ACHN (cell line): ENCODE measurements around the gene SLC9A1.
"Not testable (repeated sequence)": the region's sequence is repeated elsewhere in the genome, so short reads cannot be mapped to it uniquely, and the experiment has no call there.

Experiments
- DNase-seq: peaks from one replicate; pipeline ENCODE4 v3.0.0-alpha.2; 2015
- in situ Hi-C: cut with HindIII; loops from 2 replicates; pipeline ENCODE4 v1.10.0; 2017; ENCODE audit warnings: low sequenced_read_pairs, low pct_ligation_motif_present, low pct_unique_long_range_greater_than_20kb

The SLC9A1 gene

DNA sequence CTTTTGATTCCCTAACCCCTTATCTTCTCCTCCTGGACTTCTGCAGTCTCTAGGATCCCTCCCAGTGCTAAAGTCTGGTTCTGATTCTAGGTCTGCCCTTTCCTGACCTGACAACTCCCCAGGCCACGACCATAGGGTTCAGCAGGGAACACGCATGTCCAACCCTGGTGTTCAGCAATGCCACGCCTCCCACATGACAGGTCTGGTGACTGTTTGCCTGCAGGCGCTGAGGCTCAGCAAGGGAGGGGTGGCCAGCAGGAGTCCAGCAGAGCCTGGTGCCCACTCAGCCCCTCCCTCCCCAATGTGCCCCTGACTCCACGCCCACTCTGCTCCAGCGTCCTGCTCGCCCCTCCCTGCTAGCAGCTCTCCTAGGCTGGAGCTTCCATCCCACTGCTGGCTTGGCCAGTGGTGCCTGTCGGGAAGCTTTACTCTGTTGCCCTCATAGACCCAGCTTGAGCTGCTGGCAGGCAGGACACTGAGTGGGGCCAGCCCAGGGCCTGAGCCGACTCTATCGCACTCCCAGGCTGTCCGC lies 17.3 kb downstream of the SLC9A1 start:
- no peak for DNase-seq
- in situ Hi-C loops: no loop called here

DNA sequence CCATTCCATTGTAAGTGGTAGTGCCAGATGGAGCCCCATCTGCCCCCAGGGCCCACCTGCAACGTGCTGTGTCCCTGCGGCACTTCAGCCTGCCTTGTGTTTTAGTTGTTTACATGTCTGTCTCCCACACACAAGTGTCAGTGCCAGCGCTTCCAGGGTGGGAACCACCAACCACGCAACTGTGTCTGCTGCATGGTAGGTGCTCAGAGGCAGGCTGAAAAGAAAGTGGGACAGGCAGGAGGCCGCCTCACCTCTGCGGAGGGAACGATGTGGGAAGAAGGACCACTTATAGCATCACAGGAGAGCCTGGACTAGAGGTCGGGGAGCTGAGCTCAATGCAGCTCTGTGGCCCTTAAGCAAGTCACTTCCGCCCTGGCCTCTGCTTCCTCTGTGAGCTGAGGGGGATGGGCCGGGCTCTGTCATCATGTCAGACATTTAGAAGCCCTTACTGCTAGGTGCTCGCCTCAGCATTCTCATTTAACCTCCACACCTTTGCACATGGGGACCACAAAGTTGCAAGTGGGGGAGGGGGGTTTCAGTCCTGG lies 17.9 kb downstream of the SLC9A1 start:
- in situ Hi-C loops: no loop called here
- no peak for DNase-seq

DNA sequence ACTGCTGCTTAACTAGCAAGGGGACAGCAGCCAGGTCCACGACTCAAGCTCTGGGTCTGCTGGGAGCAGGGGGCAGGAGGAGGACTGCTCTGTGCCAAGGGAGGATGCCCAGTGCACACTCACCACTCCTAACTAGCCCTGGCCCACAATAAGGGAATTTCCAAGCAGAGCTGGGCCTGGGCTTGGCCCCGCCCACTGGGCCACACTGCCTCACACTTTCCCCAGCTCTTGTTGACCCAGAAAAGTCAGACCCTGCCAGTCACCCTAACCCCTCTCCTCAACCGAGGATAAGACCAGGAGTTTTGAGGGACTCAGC lies 18.7 kb downstream of the SLC9A1 start:
- DNase-seq: no peak
- in situ Hi-C loops: no loop called here

DNA sequence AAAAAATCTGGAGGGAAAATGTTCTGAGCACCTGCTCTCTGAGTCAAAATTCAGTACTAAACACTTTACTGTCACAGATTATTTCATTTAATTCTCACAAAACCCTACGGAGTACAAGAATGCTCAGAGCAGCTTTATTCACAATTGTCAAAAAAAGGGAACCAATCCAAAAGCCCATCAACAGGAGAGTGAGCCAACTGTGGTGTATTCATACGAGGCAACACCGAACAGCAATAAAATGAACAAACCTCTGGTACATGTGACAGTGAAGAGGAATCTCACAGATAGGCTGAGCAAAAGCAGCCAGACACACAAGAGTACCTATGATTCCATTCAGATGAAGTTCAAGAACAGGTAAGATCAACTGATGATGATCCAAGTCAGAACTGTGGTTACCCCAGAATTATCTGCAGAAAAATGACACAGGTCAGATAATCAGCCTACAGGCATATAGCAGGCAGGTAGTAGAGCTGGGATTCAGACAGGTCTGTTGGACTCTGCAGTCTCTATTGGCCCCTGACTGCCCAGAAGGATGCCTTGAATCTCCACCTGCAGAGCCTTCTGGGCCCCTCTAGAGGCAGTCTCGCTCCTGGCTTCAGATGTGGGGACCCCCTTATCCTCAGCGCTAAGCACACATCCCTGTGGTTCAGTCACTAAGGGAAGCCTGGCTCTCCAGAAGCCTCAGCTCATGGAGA lies 19.2 kb downstream of the SLC9A1 start:
- in situ Hi-C loops: no loop called here
- DNase-seq: no peak

DNA sequence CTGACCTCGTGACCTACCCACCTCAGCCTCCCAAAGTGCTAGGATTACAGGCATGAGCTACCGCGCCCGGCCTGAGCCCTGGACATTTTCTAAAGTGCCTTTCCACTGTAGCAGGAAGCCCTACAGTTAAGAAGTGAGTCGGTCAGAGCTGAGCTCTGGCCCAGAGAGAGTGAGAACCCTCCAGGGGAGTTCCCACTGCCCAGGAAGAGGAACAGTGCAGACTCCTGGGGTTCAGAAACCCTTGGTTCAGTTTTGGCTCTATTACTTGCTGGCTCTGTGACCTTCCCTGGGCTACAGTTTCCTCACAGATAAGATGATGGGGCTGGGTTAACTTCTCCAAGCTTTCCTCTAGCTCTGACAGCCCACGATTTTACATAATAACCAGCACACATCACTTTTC lies 20.9 kb downstream of the SLC9A1 start:
- DNase-seq: no peak
- in situ Hi-C loops: no loop called here

DNA sequence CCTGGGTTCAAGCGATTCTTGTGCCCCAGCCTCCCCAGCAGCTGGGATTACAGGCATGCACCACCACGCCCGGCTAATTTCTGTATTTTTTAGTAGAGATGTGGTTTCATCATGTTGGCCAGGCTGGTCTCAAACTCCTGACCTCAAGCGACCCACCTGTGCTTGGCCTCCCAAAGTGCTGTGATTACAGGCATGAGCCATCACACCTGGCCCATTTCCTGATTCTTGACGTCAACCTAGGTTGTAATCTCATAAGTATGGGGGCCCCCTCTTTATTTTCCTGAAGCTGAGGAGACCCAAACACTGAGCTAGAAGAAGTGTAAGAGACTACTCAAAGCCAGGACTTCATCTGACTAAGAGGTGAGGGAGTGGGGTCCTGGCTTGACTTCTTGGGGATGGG lies 21.8 kb downstream of the SLC9A1 start:
- in situ Hi-C loops: no loop called here
- DNase-seq: no peak

DNA sequence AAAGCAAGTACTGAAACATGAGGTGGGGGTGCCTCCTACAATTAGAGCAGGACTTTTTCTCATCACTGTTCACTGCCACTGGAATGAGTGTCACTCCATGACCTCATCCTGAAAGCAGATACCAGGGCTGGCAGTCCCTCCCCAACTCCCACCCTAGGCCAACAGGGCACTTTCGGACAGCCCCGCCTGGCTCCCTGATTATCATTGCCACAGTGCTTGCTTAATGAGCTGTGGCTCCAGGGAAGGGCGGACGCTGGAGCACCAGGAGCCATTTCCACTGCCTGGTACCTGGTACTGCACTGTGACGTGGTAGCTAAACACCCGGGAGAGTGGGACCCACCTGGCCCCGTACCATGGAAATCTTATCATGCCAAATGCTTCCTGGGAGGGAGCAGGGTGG lies 22.3 kb downstream of the SLC9A1 start:
- no peak for DNase-seq
- in situ Hi-C loops: no loop called here

DNA sequence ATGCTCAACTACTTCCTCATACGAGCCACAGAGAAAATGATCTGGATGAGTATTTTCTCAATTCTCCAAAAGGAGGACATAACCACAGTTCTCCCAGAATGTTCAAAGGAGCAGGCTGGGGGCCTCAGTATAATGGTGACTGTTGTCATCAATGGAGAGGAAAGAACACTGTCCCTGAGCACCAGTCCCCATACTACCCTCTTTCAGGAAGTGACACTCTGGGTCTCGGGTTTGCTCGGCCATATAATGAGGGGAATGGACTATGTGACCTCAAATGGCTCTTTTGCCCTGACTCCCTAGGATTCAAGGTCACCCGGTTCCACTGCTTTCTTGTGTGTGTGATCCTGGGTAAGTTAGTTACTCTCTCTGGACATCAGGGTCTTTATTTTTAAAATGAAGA lies 22.8 kb downstream of the SLC9A1 start:
- in situ Hi-C loops: no loop called here

DNA sequence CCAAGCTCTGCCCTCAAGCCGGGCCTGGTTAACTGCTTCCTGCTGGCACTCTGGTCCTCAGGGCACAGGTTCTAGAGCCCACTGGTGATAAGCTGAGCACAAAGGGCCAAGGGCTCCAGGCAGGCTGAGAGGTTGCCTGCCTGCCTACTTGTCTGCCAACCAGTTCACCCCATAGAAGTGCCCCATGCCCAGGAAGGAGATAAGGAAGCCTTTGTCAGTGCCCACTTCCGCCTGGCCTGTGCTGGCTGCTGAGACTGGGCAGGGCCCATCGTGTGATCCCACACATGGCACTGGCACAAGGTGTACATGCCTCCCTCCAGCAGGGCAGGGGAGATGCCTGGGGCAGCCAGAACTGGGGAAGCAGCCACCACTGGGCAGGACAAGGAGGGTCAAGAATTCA lies 24.1 kb downstream of the SLC9A1 start:
- DNase-seq: no peak
- in situ Hi-C loops: no loop called here

More for the DNA sequence above, 22.8 kb downstream of the SLC9A1 start:
- DNase-seq: no peak

DNA sequence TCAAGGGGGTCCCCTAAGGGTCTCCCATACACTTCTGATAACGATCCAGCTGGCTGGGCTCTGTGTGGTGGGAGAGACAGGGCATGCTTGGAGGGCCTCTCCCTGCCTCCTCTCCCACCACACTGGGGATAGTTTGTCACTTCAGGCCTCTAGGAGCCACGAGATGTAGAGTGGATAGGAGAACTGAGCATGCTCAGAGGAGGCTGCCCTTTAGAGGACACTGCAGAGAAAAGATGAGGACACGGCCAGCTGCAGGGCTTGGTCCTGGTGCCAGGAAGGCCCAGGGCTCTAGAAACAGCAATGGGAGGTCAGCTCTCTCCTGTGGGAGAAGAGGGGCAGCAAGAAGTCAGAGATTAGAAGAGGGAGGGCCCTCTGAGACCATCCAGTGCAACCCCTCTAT lies 25.7 kb downstream of the SLC9A1 start:
- no peak for DNase-seq
- in situ Hi-C loops: no loop called here

DNA sequence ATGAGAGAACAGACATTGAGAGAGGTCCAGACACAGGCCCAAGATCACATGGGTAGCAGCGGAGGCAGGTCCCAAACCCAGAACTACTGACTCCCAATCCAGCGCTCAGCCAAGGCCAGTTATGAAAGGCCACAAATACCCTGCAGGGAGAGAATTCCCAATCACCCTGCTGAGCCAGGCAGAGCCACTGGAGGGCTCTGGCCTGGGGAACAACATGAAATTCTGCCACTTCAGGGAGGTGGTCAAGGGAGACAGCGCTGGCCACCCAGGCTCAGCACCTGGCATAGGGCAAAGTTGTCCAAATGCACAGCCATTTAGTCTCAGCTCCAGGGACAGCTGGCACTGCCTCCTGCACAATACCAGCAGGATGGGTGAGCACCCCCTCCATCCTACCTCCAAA lies 27.5 kb downstream of the SLC9A1 start:
- in situ Hi-C loops: no loop called here
- no peak for DNase-seq

DNA sequence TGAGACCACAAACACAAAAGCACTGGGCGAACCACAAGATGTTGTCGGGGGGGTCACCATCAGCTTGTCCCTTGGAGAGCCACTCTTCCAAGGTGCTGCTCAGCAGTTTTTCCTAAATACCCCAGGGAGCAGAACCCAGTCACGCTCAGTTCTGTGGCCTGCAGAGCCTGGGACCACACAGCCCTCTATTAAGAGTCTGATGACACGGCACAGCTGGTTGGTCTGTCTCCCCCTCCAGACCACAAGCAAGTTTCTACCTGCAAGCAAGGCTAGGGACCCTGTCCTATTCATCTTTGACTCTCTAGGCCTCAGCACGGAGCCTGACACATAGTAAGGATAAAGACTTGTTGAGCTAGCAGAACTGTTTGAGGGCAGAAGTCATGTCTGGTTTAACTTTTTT lies 28.5 kb downstream of the SLC9A1 start:
- in situ Hi-C loops: no loop called here
- no peak for DNase-seq

DNA sequence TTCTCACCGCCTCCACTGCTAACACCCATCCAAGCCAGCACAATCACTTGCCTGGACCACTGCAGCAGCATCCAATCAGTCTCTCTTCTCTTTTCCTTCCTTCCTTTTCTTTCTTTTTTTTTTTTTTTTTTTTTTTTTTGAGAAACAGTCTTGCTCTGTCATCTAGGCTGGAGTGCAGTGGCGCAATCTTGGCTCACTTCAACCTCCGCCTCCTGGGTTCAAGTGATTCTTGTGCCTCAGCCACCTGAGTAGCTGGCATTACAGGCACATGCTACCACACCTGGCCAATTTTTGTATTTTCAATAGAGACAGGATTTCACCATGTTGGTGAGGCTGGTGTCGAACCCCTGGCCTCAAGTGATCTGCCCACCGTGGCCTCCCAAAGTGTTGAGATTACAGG lies 29.8 kb downstream of the SLC9A1 start:
- DNase-seq, in situ Hi-C loops: not testable (repeated sequence)

DNA sequence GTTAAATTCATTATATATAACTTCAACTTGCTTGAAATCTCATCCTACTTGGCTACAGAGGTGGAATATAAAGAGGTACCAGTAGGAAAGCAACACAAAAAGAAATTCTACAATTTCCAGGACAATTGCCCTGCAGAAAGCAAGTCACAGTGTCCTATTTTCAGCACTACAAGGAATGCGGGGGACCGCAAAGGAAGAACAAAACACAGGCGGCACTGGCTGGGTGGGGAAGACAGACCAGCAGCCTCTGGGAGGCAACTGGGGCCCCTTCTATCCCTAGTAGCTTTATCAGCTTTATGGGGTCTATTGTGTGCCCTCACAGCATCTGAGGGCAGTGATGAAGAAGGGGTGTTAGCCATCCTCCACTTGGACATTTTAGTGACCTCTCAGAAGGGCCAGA lies 30.5 kb downstream of the SLC9A1 start:
- in situ Hi-C loops: no loop called here
- DNase-seq: no peak

DNA sequence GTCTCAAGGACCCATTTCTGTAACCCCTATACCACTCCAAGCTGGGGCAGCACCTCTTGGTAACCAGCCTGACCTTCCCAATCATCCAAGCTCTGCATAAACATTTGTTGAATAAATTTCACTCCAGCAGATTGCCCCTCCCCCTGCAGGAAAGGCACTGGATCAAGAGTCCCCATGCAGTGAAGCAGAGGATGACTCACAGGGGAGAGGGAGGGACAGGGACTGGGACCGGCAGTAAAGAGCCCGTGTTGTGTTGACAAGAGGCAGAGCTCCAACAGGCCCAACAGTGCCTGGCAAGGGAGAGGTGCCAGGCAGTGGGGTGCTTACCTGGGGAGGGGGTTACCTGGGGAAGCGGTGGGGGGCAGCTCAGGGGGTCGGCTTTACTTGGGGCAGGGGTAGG lies 32.3 kb downstream of the SLC9A1 start:
- DNase-seq: peak; percentile 69
- in situ Hi-C loops: no loop called here

DNA sequence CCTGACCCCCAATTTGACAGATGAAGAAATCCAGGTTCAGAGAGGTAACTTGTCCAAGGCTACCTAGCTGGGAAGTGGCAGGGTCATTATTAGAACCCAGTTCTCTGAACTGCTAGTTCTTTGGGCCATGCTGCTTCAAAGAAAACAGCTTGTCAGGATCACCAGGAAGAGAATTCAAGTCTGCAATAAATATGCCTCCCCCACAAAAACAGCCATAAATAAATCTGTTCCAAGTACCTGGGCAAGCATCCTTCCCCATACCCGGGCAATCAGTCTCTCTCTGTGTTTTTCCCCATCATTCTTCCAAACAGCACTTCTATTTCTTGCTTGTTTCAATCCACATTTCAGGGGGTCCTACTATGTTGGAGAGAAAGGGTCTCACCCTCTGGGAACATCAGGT lies 34.1 kb downstream of the SLC9A1 start:
- in situ Hi-C loops: no loop called here
- no peak for DNase-seq

DNA sequence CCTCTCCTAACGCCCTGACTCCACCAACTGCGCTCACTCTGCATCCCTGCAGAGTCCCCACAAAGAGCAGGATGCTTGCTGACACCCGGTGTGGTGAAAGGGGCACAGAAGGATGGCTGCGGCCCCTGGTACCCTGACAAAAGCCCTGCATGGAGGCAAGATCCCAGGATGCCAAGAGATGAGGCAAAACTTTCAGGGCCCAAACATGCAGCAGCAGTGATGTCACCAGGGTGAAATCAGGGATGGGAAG lies 36.6 kb downstream of the SLC9A1 start:
- in situ Hi-C loops: no loop called here
- DNase-seq: no peak

DNA sequence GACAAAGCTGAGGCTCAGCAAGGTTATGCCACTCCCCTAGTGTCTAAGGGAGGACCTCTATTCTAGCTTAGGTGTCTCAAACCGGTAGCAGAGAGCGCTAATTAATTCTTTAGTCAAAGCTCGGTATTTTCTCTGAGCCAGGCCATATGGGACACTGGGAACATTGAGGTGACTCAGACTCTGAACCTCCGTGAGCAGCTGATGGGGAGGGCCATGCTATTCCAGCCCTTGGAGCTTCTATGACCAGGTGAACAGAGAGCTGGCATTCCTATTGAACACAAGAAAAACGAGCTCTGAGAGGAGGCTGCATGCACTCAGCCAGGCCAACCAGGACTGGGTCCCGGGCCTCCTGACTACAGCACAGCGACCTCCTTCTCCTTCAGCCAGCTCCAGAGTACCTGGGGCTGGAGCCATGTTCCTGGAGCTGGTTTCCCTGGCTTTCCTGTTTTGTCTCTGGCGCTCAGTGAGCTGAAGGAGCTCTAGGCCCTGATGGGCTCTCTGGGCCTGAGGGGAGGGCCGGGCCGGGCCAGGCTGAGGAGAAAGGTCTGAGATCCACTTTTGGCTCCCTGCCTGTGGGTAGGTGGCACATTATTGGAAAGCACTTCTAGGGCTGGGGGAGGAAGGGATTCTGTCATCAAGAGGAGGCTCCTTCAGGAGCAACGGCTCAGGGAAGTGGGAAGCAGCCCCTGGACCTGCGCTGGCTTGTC lies 37.0 kb downstream of the SLC9A1 start:
- in situ Hi-C loops: no loop called here
- no peak for DNase-seq

DNA sequence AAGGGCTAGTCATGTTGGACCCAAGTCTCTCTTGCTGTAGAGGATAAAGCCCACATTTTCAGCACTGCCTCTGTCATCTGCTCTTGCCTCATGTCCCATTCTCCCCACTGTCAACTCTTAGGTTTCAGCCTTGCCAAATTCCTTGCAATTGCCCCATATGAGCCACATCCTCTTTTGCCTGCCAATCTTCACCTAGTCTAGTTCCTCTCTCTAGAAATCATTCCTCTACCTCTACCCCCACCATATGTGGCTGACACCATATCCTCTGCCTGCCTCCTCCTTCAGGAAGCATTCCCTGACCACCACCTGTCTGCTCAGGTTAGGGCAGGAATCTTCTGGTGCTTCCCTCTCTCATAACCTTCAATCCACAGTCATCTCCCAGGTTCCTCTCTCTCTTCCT lies 38.2 kb downstream of the SLC9A1 start:
- in situ Hi-C loops: no loop called here
- no peak for DNase-seq

DNA sequence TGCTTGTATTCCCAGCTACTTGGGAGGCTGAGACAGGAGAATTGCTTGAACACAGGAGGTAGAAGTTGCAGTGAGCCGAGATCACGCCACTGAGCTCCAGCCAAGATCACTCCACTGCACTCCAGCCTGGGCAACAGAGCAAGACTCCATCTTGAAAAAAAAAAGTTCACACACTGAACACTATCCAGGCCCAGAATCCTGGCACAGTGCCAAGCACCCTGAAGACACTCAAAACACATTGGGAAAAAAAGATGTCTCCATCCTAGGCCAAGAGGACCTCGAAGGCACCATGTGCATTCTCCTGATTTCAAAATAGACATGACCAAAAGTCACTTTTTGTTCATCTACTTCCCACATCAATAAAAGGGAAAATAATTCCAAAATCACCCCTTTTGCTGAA lies 38.7 kb downstream of the SLC9A1 start:
- in situ Hi-C loops: no loop called here

More for the DNA sequence above, 38.7 kb downstream of the SLC9A1 start:
- DNase-seq: no peak
